ENCODE results near the gene TLX2. TPM values are rescaled to one million over a fixed set of nuclear protein-coding genes. Genes with fewer than 3 reads are reported as not detected.

The TLX2 gene
- total and polyA plus RNA-seq, 2 of the 13 experiments (the other 11 are each of a cell fraction or from before 2014, with no cell fraction given), result 0.05 to 0.20 TPM

GRCh38 chr2:74481961-74482800 is 32.1 kb upstream of the TLX2 start (continued):
- no peak for TF ChIP-seq NR2F1 (CRISPR knock-in tag; IDR thresholded peaks at IDR 0.05)
- no peak for TF ChIP-seq ZFP36 (IDR thresholded peaks at IDR 0.05; ENCODE audit: borderline replicate concordance, low read depth, low read length, partially characterized antibody)
- TF ChIP-seq NFYB (CRISPR knock-in tag; IDR thresholded peaks at IDR 0.05), result no peak
- TF ChIP-seq TCF7L2 (IDR thresholded peaks at IDR 0.05; ENCODE audit: low read depth, low read length), result no peak
- no peak for TF ChIP-seq PPARG (CRISPR knock-in tag; conservative IDR thresholded peaks at IDR 0.05)
- no peak for TF ChIP-seq FOXK2 (IDR thresholded peaks at IDR 0.05)
- TF ChIP-seq, protein P1, sequence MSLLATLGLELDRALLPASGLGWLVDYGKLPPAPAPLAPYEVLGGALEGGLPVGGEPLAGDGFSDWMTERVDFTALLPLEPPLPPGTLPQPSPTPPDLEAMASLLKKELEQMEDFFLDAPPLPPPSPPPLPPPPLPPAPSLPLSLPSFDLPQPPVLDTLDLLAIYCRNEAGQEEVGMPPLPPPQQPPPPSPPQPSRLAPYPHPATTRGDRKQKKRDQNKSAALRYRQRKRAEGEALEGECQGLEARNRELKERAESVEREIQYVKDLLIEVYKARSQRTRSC (CRISPR knock-in tag; IDR thresholded peaks at IDR 0.05; ENCODE audit: low read depth), result no peak; the same call in 1 of the 2 replicates
- no peak for TF ChIP-seq ZBTB21 (CRISPR knock-in tag; IDR thresholded peaks at IDR 0.05)
- peak; percentile 82; the same call in 1 of the 2 replicates for TF ChIP-seq NRL (CRISPR knock-in tag; IDR thresholded peaks at IDR 0.05; ENCODE audit: borderline replicate concordance)
- TF ChIP-seq KAT8 (CRISPR knock-in tag; IDR thresholded peaks at IDR 0.05), result no peak
- peak; percentile 24; the same call in 1 of the 2 replicates for TF ChIP-seq RAD21 (CRISPR knock-in tag; IDR thresholded peaks at IDR 0.05)
- TF ChIP-seq NFE2L1 (CRISPR knock-in tag; IDR thresholded peaks at IDR 0.05; ENCODE audit: borderline replicate concordance), result peak; percentile 70; the same call in 1 of the 2 replicates
- TF ChIP-seq TAF15 (IDR thresholded peaks at IDR 0.05; ENCODE audit: low read depth, low read length, poor library complexity, severe bottlenecking), result peak; percentile 86
- TF ChIP-seq, protein P2, sequence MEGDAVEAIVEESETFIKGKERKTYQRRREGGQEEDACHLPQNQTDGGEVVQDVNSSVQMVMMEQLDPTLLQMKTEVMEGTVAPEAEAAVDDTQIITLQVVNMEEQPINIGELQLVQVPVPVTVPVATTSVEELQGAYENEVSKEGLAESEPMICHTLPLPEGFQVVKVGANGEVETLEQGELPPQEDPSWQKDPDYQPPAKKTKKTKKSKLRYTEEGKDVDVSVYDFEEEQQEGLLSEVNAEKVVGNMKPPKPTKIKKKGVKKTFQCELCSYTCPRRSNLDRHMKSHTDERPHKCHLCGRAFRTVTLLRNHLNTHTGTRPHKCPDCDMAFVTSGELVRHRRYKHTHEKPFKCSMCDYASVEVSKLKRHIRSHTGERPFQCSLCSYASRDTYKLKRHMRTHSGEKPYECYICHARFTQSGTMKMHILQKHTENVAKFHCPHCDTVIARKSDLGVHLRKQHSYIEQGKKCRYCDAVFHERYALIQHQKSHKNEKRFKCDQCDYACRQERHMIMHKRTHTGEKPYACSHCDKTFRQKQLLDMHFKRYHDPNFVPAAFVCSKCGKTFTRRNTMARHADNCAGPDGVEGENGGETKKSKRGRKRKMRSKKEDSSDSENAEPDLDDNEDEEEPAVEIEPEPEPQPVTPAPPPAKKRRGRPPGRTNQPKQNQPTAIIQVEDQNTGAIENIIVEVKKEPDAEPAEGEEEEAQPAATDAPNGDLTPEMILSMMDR (CRISPR knock-in tag; IDR thresholded peaks at IDR 0.05), result peak; percentile 31; the same call in 1 of the 2 replicates
- TF ChIP-seq, protein P3, sequence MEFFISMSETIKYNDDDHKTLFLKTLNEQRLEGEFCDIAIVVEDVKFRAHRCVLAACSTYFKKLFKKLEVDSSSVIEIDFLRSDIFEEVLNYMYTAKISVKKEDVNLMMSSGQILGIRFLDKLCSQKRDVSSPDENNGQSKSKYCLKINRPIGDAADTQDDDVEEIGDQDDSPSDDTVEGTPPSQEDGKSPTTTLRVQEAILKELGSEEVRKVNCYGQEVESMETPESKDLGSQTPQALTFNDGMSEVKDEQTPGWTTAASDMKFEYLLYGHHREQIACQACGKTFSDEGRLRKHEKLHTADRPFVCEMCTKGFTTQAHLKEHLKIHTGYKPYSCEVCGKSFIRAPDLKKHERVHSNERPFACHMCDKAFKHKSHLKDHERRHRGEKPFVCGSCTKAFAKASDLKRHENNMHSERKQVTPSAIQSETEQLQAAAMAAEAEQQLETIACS (CRISPR knock-in tag; IDR thresholded peaks at IDR 0.05), result peak; percentile 65
- TF ChIP-seq HNRNPL (IDR thresholded peaks at IDR 0.05; ENCODE audit: low read depth, low read length), result 0 out of 2 replicates have a peak, but pooled peaks have one; percentile 50
- no peak; the same call in 1 of the 2 replicates for TF ChIP-seq ZNF839 (CRISPR knock-in tag; IDR thresholded peaks at IDR 0.05; ENCODE audit: borderline replicate concordance)
- TF ChIP-seq U2AF1 (optimal IDR thresholded peaks at IDR 0.05; ENCODE audit: low read depth, low read length), result no peak
- no peak; the same call in 1 of the 2 replicates for TF ChIP-seq ZNF570 (CRISPR knock-in tag; IDR thresholded peaks at IDR 0.05; ENCODE audit: borderline replicate concordance)
- TF ChIP-seq ZKSCAN8 (CRISPR knock-in tag; IDR thresholded peaks at IDR 0.05; ENCODE audit: borderline replicate concordance), result no peak
- TF ChIP-seq ZNF652 (CRISPR knock-in tag; IDR thresholded peaks at IDR 0.05; ENCODE audit: borderline replicate concordance, low read depth), result no peak
- no peak; the same call in 1 of the 2 replicates for TF ChIP-seq SP140L (CRISPR knock-in tag; IDR thresholded peaks at IDR 0.05; ENCODE audit: borderline replicate concordance)
- TF ChIP-seq JUN (CRISPR knock-in tag; IDR thresholded peaks at IDR 0.05), result no peak; the same call in 1 of the 2 replicates
- TF ChIP-seq PCBP1 (IDR thresholded peaks at IDR 0.05; ENCODE audit: borderline replicate concordance, low read depth, low read length), result no peak

All from HepG2 (cell line).